CD4-positive, alpha-beta T cell treated with Interferon gamma for 1 hour (primary cell): Measurements from ENCODE around the gene PITRM1.

Experiments used
- DNase-seq: peaks from one replicate; pipeline ENCODE4 v3.0.0-alpha.2; 2020

The PITRM1 gene

DNA sequence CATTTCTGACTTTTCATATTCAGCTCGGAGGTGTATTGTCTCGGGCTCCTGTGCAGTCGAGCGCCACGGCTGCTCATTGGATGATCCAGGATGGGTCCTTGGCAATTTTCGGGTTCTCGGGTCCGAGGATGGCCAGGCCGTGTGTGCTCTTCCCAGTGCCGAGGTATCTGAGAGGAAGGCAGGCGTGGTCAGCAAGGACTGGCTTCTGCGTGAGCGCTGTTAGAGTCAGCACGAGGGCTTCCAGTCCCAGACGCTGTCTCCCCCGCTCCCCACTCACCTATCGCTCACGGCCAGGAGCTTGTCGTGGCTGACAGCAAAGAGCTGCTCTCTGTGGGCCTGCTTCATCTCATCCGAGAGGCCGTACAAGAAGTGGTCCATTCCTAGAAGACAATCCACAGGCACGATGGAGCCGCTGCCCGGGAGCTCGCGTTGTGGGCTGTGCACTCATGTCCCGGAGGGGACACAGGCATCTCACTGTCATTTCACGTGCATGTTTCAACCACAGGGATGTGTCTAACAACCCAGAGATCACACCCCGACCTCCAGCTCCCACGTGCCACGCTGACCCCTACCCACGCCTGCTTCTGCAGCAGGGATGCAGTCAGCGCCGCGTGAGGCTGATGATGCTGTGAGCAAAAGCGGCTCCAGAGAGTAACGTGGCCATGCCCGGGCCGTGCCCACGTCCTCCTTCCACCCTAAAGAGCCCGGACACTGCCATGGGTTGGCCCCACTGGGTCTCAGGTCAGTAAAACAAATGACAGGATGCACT is 34.4 kb downstream of the PITRM1 start:
- DNase-seq: no peak

DNA sequence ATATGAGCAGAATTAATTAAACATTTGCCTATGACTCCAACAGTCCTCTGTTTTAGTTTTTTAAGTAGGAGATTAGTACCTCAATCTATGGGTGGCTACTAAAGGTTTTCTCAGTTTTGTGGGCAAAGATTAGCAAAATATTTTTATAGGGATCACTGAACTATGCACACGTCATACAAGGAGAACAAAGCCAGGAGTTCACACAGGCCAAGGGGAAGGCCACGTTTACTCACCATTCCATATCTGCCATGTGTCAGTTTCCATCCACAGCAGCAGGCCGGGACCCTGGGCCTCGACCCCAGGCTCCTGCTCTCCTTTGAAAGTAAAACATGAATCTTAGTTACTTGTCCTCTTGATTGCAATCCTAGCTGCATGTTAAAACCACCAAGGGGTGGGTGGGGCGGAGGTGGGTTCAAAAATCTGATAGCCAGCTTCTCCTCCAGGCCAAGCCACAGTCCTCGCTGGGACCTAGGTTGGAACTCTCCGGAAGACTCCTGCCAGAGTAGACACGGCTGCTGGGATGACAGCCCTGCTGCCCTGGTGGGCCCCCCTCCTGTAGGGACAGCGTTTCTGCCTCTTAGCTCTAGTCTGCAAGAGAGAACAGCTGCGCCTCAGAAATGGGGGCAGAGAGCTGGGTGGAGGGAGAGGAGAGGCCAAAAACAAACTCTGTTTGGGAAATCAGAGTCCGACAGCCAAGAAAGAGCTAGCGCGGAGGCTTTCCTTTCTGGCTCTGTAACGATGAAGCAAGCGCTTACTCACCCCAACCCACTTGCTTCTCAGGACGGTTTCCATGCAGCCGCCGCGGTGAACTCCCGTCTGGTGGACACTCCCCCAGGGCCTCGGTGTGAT is 35.6 kb downstream of the PITRM1 start:
- DNase-seq: no peak

DNA sequence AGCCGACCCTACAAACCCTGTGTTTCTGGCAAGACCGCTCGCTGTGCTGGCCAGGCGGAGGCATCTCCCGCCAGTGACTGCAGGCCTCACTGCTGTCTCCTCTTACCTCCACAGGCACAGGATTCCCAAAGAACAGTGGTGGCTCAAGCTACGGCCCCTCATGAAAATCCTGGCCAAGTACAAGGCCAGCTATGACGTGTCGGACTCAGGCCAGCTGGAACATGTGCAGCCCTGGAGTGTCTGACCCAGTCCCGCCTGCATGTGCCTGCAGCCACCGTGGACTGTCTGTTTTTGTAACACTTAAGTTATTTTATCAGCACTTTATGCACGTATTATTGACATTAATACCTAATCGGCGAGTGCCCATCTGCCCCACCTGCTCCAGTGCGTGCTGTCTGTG is 36.2 kb downstream of the PITRM1 start:
- DNase-seq: no peak

DNA sequence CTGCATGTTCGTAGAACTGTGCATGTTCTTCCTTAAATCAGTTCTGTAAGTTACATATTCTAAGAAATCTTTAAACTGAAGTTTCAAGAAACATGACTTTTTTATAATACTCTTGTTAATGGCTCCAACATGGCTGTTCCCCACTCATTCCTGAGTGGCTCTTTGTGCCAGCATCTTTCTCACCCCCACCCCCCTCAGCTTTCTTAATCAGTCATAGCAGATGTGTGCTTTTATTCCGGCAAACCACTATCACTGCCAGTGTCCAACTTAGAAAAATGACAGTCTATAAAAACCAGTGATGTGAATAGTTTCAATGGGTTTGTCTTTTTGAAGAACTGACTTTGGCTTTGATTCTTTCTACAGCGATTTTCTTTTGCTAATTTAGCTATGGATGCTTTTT is 37.6 kb downstream of the PITRM1 start:
- no peak for DNase-seq

DNA sequence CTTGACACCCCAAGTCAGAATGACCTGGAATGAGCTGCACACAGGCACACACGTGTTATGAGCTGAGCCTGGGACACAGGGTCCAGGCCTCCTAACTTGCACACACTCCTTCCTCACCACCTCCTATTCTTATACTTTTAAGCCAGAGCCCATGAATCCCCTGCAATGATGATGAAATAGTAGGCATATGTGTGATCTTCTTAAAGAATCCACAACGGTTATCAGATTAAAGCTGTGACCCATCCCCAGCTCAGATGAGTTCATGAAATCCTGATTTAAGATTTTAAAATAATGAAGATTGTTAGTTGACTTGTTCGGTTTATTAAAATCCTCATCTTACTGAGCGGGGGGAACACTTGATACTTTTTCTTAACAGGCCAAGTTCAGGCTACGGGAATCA is 38.6 kb downstream of the PITRM1 start:
- DNase-seq: no peak

DNA sequence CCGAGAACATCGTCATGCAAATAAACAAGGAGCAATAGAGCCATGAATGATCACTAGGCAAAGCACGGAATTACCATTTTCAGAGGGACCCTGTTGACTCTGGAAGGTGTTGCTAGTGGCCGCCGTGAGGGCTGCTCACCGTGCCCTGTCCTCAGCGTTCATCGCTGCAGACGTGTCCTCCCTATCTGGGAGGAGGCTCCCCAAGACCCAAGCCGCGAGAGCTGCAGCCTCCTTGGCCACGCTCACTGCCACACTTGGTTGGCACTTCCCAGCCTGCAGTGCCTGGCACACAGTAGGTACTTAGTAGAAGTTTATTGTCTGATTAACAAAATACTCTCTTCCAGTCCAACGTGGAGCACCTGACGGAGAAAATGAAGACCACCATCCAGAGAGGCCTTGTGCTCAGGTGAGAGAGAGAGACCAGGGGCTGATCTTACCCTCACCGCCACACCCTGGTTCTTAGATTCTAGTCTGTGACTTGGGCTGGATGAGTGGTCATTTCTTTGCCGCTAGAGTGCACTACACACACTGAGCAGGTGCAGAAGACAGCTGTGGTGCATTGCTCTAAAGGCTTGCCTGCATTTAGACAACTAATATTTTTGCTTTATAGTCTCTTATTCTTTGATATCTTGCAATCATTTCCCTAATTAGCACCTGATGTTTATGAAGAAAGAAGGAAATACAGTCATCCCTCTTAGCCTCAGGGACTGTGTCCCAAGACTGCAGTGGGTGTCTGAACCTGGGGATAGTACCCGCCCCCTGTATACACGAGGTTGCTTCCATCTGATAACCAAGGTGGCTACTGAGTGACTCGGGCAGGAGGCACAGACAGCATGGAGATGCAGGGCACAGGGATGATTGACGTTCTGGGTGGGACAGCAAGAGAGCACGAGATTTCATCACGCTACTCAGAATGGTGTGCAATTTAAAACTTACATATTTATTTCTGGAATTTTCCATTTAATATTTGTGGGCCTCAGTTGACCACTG is 40.3 kb downstream of the PITRM1 start:
- DNase-seq: no peak

DNA sequence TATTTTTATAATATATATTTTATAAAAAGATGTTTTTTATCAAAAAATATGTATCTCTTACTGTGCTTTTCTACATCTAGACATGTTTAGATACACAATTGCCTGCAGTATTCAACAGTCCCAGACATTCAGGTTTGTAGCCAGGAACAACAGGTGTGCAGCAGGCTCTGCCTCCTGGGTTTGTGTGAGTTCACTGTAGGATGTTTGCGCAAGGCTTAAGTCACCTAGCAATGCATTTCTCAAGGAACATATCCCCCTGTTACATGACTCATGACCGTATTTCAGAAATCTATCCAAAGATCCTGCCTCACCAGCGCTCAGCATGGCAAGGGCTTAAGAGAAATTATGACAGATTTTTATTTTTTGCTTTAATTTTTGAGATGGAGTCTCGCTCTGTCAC is 41.5 kb downstream of the PITRM1 start:
- DNase-seq: no peak

DNA sequence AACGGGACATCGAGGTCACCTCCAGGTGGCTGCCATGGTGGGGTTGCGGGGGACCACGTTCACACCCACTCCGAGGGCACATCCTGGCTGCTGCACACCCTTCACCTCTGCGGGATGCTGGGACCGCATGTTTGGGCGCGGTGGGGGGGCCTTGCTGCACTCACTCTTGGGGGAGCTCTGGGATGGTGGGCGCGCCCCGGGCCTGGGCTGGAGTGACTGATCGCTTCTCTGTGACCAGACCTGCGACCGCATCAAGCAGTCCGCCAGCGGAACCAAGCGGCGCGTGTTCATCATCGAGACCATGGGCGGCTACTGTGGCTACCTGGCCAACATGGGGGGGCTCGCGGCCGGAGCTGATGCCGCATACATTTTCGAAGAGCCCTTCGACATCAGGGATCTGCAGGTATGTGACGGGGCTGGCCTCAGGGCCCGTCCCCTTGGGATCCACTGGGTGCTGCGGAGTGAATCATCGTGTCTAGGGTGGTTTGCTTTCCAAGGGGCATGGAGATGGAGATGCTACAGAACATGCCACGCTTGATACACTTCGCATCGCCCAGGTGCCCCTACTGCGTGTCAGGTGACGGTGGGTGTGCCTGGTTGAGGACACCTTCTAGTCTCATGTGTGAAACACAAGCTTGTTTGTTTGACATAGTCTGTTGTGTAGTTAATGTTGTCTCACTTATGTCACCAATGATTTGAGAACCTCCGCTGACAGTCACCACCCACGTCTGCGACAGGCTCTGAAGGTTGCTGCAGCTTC is 42.8 kb downstream of the PITRM1 start:
- DNase-seq: no peak

DNA sequence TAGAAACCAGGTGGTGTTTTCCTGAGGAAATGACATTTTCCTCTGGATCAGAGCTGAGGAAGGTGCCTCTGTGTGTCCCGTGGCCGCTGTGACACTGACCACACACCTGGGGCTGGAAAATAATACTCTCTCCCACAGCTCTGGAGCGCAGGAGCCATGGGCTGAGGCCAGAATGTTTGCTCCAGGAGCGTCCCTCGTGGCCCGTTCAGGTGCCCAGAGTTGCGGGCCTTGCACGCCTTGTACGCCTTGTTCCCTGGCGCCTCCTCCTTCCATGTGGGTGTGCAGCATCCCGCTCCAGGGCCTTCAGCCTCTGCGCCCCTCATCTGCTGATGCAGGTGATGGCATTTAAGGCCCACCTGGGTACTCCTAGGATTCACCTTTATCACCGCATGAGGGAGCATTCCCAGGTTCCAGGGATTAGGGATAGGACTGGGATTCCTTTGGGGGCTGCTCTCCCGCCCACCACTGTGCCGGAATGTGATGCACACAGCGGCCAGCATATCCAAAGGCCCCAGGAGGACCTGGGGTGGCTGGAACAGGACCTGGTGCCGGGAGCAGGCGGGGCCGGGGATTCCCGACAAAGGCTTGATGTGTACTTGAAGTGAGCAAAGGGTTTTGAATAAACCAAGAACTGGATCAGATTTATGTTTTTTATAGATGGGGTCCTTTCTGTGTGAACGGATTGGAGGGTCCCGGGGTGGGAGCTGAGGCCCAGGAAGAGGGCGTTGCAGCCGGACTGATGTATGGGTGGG is 44.0 kb downstream of the PITRM1 start:
- DNase-seq: no peak

DNA sequence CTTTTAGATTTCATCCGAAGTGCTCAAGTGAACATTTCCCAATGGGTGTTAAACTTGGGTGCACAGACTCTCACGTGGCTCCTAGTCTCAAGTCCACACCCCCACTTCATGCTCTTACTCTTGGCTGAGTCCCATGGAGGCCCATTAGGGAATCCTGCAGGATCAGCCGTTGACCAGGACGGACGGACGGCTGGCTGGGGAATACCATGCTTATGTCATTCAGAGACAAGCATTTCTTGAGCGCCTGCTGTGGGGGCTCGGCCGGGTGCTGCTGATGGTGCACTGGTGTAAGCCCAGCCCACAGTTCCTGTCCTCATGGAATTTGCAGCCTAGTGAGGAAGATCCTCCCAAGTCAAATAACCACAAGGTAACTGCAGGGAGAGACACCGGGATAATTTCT is 44.7 kb downstream of the PITRM1 start:
- no peak for DNase-seq

DNA sequence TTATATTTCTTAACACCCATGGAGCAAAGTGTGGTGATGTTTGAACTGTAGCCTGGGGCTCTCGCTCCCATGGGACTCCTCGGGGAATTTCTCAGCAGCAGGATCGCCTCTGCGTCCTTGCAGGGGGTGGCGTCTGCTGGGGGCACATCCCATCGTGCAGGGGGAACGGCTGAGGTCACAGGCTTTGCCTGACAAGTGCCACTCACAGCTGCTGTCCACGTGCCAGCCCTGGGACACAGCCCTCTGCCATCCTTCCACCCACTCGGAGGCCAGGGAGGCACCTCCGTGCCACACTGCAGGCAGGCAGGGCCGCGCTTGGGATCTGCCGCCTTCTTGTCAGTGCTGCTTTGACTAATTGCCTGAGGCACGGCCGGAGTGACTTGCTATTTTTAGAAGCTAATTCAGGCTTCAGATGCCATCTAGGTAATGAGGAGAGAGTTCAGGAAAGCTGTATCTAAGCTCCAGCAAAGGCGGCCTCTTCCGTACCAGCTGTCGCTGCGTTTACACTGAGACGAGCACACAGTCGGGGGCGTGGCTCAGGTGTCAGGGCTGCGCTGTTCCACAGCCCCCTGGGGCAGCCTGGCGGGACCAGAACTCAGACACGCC is 45.7 kb downstream of the PITRM1 start:
- no peak for DNase-seq

DNA sequence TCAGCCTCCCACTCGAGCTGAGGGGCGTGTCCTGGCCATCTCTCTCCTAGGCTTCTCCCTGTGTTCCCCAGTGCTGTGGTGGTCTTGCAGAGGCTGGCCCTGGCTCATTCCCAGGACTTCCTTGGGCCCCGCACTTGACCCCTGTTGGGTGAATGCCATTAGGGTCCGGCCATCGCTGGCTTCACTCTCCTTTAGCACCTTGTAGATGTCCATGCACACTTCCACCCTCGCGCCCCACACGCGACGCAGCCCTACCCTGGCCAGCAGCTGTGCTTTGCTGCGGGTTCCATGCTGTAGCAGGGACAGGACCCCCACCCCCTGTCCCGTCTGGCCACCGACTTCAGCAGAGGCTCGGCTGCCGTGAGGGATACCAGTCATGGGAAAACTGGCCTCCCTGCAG is 46.3 kb downstream of the PITRM1 start:
- DNase-seq: no peak

DNA sequence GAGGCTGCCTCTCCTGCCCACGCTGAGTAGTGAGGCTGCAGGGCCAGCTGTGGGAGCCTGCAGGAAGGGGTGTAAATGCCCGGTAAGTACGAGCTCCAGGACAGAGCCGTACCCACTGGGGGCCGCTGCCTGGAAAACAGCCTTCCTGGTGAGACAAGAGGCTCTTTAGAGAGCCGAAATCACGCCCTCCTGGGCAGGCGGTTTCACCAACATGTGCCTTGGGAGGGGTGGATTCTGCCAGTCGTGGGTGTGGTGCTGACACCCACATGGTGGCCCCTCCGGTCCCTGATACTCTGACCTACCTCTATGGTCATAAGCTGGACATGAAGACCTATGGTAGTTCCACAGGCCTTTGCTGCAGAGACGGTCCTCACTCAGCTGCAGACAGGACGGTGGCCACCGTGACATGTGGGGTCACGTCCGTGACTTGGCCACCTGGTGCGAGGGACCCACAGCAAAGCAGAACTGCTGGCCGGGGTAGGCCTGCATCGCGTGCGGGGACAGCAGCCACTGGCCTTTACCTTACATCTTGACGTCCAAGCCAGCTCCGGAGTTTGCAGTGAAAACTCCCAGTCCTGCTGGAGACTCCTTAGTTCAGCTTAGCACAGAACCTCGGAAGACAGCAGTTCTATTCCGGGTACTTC is 46.9 kb downstream of the PITRM1 start:
- DNase-seq: no peak

DNA sequence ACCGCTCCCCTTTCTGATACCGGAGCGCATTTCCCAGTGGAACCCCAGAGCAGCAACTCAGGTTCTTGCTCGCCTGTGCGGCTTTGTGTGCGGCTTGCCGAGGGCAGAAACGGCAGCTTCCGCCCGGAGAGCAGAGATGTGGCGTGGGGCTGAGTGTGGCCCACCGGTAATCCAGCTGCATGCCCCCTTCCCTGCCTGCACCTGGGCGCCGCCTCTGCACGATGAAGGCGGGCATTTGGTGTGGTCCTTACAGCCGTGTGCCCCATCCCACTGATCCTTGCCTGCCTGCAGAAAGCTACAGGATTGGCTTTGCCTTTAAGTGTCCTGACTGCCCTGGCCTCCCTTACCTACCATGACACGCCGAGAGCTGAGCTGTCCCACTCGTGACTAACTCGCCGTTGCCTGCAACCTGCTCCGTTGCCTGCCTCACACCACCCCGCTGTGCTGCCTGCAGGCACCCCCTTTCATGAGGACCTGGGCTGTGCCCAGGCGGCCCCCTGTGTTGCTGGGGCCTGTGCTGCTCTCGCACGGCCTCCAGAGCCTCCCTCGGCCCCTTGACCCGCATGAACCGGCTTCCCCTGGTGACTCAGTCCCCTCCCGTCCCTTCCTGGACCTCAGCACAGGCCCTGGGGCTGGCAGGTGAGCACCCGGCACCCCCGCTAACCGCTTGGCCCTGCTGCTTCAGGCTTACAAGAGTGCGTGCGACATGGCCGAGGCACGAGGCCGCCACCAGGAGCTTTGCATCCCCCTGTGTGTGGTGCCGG is 48.0 kb downstream of the PITRM1 start:
- DNase-seq: no peak

DNA sequence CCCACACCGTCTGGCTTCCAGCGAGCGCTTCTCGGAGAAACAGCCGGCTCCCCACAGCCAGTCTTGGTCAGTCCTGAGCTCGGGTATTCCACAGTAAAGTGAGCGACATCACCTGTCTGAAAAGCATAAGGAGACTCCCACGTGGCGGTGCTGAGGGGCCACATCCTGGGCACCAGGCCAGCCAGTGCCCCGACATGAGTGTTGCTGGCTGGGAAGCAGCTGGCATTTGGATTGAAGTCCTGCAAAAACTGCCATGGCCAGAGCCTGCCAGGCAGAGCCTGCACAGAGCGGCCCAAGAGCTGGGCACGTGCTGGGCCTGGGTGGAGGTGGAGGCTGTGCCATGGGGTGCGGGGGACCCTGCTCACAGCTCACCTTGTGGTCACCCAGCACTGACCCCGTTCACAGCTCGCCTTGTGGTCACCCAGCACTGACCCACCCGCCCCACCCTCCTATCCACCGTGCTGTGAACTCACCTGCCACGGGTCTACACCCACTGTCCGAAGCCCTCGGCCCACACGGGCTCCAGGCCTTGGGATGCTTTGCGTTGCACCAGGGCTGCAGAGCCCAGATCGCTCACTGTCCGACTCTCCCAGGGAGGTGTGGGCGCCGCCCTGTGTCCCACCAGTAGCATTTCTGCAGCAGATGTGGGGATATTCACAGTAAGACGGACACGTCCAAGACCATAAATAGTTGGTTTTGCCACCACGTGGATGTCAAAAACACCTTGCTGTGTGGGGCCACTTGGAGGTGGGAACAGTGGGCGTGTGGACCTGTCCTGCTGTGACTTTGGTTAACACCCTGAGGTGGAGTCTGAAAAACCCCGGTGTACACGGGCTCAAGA is 48.8 kb downstream of the PITRM1 start:
- DNase-seq: no peak

DNA sequence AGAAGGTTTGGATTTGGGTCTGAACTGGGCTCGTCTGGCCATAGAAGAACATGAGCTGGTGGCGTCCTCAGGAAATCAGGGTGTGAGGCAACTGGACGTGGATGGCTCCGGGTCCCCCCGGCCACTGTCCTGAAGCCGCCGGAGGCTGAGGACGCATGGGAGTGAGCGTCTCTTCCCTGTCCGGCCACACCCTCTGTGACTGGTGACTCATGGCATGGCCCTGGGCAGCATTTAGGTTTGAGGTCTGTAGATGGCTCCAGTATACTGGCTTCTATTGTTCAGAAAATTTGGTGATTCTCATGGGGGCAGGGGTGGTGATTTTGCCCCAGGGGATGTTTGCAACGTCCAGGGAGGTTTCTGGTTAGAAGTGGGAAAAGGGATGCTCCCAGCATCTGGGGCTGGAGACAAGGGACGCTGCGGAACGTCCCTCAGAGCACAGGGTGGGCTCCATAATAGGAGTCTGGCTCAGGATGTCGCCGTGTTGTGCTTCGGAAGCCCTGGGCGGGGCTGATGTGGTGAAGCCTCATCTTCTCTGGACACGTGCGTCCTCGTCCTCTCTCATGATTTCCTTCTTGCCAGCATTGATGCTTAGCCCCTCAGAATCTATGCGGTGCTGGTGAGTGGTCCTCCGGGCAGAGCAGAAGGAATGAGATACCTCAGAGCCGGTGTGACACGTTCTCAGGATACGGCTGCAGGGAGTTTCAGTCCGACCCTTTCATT is 49.9 kb downstream of the PITRM1 start:
- DNase-seq: no peak

DNA sequence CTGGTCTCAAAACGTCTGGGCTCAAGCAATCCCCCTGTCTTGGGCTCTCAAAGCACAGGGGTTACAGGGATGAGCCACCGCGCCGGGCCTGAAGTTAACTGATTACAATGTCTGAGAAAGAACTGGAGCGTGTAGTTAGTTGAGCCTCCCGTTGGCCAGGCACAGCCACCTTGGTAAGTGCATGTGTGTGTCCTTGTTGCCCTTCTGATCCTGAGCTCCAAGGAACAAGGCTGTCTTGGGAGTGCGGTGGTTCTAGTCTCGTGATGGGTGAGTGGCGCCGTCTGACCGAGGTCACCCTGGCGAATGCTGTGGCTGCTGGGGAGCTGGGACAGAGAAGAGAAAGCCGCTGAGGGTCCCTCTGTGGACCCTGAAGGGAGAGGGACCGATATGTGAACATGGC is 50.5 kb downstream of the PITRM1 start:
- no peak for DNase-seq

DNA sequence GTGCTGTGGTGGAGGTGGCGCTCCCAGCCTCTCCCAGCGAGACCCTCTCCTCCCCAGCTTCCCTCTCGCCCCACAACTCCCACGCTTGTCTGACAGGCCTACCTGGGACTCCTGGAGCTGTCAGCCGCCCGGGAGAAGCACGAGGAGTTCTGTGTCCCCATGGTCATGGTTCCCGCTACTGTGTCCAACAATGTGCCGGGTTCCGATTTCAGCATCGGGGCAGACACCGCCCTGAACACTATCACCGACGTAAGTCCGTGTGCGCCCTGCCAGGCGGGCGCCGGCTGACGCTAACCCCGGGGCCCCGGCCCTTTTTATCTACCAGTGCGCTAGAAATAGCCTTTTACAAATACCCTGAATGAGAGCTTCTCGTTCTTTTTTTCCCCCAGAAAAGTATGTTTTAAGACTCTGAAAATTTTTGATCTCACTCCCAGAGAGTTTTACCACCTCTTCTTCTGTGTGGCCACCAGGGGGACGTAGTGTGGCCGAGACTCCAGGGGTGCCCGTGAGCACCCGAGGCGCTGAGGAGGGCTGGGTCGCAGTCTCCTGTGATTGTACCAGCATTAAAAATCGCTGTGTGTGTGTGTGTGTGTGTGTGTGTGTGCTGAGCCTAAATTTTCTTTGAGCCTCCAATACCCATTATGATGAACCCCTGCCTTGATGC is 52.7 kb downstream of the PITRM1 start:
- DNase-seq: no peak
